SU-DHL-6 (cell line): ENCODE data around the gene VTCN1.

Experiments used
- EZH2phosphoT487 ChIP-seq: fragments of 200-600 bp; sonication (generic), shearing (Covaris generic); conservative IDR thresholded peaks from 2 replicates; pipeline ENCODE4 v1.6.1; 2018; ENCODE audit warnings: mild to moderate bottlenecking, antibody characterized with exemption, low read length, moderate library complexity, mixed read lengths
- TF ChIP-seq, protein P1 (sequence below): fragments of 200-600 bp; sonication (generic); IDR thresholded peaks from one replicate; pipeline ENCODE4 v1.5.1; 2017; ENCODE audit warnings: antibody characterized with exemption, mild to moderate bottlenecking, low read length, moderate library complexity; ENCODE audit not compliant: insufficient read depth, poor library complexity, severe bottlenecking

DNA sequence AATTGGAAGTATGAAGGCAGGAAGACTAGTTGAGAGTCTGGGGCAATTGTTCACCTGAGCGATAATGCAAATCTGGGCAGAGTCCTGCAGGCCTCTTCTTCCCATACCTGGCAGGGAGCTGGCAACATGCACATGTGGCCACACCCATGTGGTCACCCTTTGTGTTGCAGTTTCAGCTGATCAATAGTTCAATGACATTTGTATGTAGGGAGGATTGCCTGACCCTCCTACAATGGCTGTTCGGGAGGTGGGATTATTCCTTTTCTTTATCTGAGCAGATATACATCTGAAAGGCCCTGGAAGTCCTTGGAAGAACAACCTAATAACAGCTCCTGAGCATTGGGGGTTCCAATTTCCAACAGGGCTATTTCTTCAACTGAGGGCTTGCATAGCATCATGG, 74.0 kb downstream of the VTCN1 start:
- TF ChIP-seq, protein P1, sequence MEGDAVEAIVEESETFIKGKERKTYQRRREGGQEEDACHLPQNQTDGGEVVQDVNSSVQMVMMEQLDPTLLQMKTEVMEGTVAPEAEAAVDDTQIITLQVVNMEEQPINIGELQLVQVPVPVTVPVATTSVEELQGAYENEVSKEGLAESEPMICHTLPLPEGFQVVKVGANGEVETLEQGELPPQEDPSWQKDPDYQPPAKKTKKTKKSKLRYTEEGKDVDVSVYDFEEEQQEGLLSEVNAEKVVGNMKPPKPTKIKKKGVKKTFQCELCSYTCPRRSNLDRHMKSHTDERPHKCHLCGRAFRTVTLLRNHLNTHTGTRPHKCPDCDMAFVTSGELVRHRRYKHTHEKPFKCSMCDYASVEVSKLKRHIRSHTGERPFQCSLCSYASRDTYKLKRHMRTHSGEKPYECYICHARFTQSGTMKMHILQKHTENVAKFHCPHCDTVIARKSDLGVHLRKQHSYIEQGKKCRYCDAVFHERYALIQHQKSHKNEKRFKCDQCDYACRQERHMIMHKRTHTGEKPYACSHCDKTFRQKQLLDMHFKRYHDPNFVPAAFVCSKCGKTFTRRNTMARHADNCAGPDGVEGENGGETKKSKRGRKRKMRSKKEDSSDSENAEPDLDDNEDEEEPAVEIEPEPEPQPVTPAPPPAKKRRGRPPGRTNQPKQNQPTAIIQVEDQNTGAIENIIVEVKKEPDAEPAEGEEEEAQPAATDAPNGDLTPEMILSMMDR = no peak
- TF ChIP-seq EZH2phosphoT487 = no peak
